ENCODE results near the gene NECTIN4. TPM values are rescaled to one million over a fixed set of nuclear protein-coding genes. Genes with fewer than 3 reads are reported as not detected.
"Not testable (repeated sequence)": the region's sequence is repeated elsewhere in the genome, so short reads cannot be mapped to it uniquely, and the experiment has no call there.

Gene NECTIN4
- total RNA-seq, 1 experiment from 2014 or later: 0.21 TPM

DNA sequence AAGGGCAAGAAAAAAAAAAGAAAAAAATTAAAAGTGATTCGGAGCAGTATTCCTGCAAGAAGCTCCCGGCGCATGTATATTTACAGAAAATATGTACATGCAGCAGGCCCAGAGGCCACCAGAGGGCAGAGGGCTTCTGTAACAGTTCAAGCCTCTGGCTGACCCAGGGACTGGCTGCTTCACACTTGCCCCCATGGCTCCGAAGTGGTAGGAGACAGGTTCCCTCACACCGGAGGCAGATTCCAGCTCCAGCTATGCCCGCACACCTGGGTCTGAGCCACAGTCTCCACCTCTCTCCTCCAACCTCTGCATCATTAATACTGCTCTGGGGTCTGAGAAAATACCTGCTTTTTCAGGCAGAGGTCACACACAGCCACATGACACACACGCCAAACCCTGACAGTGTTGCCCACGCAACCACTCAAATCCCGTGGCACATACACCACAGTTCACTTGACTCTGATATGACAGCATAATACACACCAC lies 17.4 kb downstream of the NECTIN4 start:
- in situ Hi-C loops (cut with HindIII; ENCODE audit: low pct_unique_long_range_greater_than_20kb, low sequenced_read_pairs): no loop called here
- peak; percentile 71 for DNase-seq (ENCODE audit: low read depth, low spot score)

DNA sequence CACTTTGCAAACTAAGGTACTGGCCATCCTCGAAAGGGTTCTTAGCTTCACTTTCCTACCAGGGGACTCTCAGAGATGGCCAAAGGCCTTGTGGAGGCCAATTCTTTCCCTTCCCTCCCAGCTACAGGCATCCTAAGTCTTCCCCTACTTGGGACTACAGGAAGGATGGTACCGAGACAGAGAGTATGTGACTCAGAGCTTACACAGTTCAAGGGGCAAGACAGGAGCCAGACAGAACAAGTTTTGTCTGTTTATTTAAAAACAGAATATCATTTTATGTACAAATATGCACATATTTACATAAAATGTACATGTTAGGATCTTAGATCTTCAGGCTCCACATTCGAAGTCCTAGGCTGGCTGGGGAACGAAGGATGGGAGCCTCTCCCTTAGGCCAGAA lies 18.6 kb downstream of the NECTIN4 start:
- in situ Hi-C loops (cut with HindIII; ENCODE audit: low pct_unique_long_range_greater_than_20kb, low sequenced_read_pairs): no loop called here
- no peak for DNase-seq (ENCODE audit: low read depth, low spot score)

DNA sequence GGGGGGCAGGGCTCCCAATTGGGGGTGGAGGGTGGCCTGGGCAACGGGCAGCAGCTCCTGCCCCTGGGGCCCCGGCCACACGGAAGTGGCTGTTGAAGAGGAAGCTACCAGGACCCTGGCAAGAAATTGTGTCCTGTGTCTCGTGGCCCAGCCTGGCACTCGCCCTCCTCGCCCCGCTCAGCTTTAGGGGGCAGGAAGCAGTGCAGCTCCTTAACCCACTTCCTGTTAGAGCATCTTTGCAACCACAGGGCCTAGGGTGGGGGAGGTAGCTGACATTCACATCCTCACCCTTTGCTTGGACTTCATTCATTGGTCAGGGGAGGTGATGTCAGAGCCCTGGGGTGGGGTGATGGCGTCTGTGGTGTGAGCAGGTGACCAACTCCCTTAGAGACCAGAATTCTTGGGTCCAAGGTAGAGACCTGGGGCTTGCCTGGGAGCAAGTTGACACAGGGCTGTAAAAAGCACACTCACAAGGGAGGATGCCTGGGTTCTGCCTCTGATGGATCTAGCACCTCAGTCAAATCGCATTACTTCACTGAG lies 19.6 kb downstream of the NECTIN4 start, which contains the start of gene ARHGAP30:
Gene ARHGAP30, minus strand, starts transcription at position 161 of the 540 bp plus-strand sequence. CDS start 267 bp downstream, outside the sequence.
- in situ Hi-C loops (cut with HindIII; ENCODE audit: low pct_unique_long_range_greater_than_20kb, low sequenced_read_pairs): no loop called here
- no peak for DNase-seq (ENCODE audit: low read depth, low spot score)

DNA sequence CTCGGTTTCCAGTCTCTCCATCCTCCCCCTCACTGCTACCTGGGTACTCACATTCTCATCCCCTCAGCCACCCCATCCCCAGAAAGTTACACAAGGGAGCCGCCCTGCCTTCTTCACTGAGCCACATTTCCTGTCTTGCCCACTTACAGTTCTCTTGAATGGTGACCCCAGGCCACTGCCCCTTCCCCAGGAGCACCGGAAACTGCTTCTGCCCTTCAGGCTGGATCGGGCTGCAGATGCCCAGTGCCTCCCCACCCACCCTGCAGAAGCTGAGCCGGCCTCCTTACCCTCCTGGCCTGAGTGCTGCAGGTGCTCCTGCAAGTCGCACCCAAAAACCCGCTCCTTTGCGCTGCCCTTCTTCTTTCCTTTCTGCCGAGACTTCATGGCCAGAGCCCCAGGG lies 20.1 kb downstream of the NECTIN4 start:
- DNase-seq (ENCODE audit: low read depth, low spot score): no peak
- in situ Hi-C loops (cut with HindIII; ENCODE audit: low pct_unique_long_range_greater_than_20kb, low sequenced_read_pairs): no loop called here

DNA sequence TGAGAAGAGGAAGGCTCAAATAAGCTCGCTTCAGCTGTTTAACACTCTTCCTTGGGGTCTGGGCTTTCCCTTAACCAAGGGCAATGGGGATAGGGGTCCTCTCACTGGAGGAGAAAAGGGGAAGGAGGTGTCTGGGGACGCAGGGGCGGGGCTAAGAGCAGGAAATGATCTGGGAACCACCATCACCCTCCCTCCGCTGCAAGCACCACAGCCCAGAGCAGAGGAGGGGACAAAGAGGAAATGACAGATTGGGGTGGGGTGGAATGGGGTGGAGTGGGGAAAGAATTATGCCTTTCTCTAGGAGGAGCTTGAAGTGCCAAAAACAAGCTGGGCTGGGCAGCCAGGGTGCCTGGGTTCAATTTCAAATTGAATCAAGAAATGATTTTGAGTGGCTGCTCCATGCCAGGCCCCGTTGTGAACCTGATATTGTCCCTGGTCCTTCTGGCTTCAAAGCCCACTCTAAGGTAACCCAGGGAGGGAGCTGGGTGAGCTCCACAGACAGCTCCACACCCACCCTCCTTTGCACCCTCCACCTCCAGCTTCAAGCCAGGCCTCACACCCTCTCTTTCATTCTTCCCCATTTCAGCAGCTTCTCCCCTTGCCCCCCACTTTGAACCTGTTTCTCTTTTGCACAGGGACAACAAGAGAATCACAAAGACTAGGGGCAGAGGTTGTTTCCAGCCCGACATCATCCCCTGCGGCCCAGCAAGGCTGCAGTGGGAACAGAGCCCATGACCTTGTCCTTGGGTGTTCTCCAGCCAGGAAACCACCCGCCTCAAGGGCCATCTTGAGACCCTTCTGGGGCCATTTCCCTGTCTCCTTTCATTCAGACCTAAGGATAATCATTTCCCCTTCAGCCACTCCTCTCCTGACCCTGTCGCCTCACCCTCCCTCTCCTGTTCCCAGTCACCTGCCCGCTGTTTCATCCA lies 20.8 kb downstream of the NECTIN4 start:
- in situ Hi-C loops (cut with HindIII; ENCODE audit: low pct_unique_long_range_greater_than_20kb, low sequenced_read_pairs): no loop called here
- DNase-seq (ENCODE audit: low read depth, low spot score): no peak

DNA sequence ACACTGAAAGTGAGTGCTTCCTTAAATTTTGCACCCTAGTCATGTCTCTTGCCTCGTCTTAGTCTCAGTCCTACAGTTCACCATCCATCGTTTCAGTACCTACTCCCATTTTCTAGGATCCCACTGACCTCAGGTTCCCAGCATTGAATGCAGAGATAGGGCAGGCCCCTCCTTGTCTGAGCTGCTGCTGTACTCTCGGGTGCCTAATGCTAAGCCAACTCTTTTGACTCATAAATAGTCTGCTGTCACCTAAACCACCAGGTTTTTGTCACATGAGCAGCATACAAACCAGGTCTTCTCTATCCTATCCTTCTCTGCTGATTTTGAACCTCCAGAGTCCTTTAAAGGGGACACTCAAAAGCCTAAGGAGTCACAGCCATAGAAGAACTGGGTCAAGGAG lies 22.7 kb downstream of the NECTIN4 start:
- in situ Hi-C loops (cut with HindIII; ENCODE audit: low pct_unique_long_range_greater_than_20kb, low sequenced_read_pairs): no loop called here
- DNase-seq (ENCODE audit: low read depth, low spot score): no peak

DNA sequence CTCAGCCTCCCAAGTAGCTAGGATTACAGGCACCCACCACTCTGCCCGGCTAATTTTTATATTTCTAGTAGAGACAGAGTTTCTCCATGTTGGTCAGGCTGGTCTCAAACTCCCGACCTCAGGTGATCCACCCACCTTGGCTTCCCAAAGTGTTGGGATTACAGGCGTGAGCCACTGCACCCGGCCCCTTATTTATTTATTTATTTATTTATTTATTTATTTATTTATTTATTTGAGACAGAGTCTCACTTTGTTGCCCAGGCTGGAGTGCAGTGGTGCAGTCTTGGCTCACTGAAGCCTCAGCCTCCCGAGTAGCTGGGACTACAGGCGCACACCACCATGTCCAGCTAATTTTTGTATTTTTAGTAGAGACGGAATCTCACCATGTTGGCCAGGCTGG lies 23.7 kb downstream of the NECTIN4 start:
- in situ Hi-C loops (cut with HindIII; ENCODE audit: low pct_unique_long_range_greater_than_20kb, low sequenced_read_pairs): not testable (repeated sequence)

DNA sequence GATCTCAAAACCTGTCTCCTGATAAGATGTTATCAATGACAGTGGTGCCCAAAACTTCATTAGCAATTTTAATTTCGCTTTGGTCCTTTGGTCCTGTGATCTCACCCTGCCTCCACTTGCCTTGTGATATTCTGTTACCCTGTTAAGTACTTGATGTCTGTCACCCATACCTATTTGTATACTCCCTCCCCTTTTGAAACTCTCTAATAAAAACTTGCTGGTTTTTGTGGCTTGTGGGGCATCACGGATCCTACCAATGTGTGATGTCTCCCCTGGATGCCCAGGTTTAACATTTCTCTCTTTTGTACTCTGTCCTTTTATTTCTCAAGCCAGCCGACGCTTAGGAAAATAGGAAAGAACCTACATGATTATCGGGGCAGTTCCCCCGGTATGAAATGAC lies 25.4 kb downstream of the NECTIN4 start:
- in situ Hi-C loops (cut with HindIII; ENCODE audit: low pct_unique_long_range_greater_than_20kb, low sequenced_read_pairs); DNase-seq (ENCODE audit: low read depth, low spot score): not testable (repeated sequence)

More for the DNA sequence above, 23.7 kb downstream of the NECTIN4 start:
- DNase-seq (ENCODE audit: low read depth, low spot score): not testable (repeated sequence)

DNA sequence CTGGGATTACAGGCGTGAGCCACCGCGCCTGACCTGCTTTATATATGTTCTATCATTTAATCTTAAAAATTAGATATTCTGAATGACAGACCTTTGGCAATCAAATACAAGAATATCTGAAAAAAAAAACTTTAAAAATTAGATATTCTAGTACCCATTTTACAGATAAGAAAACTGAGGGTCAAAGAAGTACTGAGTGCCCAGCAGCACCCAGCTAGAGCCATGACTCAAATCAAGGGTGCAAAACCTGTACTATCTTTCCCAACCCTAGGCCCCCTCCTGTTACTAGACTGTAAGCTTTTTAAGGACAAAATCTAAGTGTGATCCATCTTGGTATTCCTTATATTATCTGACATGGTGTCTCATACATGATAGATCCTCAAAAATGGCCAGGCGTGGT lies 27.9 kb downstream of the NECTIN4 start:
- no peak for DNase-seq (ENCODE audit: low read depth, low spot score)
- in situ Hi-C loops (cut with HindIII; ENCODE audit: low pct_unique_long_range_greater_than_20kb, low sequenced_read_pairs): no loop called here

DNA sequence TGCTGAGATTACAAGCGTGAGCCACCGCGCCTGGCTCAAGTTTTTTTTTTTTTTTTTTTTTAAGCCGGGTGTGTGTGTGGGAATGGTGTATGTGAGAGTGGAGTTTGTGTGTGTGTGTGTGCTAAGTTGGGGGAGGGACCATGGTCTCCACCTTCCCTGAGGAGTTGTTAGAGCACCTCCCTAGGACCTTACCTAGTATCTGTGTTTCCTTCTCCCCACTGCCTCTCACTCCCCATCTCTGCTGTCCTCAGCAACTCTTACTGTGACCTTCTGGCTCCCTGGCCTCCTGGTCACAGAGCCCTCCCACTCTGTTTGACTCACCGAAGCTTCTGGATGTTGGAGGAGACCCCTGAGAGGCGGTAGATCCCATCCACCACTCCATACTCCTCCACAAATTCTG lies 30.1 kb downstream of the NECTIN4 start:
- DNase-seq (ENCODE audit: low read depth, low spot score): no peak
- in situ Hi-C loops (cut with HindIII; ENCODE audit: low pct_unique_long_range_greater_than_20kb, low sequenced_read_pairs): no loop called here

DNA sequence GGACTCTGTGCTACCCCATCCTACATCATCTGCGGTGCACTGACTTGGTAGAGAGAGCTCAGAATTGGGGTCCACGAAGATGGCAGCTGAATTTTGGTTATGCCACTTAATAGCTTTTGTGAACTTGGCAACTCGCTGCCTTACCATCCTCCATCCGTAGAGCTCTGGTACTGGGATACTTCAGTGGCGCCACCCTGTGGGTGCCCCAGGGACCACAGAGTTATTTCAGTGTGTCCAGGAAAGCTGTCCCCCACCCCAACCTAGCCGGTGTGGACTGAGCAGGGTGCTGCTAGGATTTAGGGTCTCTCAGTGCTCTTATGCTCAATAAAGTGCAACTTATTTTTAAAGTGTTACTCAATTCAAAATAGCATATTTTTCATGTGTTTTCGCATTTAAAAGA lies 34.6 kb downstream of the NECTIN4 start:
- in situ Hi-C loops (cut with HindIII; ENCODE audit: low pct_unique_long_range_greater_than_20kb, low sequenced_read_pairs): no loop called here
- no peak for DNase-seq (ENCODE audit: low read depth, low spot score)

DNA sequence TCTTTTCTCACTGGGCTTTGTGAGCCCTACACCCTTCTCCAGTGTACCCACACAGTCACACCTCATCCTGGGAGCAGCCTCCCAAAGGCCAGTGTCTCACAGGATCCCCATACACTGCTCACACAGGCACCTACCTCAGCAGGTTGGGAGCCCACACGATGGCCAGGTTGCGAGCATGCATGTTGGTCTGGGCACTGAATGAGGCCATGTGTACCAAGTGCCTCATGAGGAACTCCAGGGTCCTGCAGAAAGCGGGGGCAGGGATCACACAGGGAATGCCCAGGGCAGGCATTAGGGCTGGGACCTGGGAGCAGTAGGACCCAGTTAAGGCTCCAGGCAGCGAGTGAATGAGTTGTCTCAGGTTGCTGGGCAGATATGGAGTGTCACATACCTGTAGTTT lies 35.1 kb downstream of the NECTIN4 start:
- no peak for DNase-seq (ENCODE audit: low read depth, low spot score)
- in situ Hi-C loops (cut with HindIII; ENCODE audit: low pct_unique_long_range_greater_than_20kb, low sequenced_read_pairs): no loop called here

DNA sequence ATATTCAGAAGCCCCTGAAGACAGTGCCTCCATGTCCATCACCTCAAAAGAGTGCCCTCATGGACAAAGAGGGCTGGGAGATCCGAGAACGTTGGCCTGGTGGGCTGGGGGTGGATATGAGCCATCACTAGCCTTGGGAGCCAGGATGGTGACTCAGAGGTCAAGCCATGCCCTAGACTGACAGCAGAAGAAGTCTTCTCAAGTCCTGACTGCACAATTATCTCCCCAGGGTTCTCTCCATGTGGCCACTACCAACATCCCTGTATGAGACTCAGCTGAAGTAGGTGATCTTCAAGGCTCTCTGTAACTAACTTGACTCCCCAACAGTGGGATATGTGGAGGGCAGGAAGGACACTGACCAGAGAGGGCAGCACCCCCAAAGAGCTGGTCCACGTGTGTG lies 36.5 kb downstream of the NECTIN4 start:
- no peak for DNase-seq (ENCODE audit: low read depth, low spot score)
- in situ Hi-C loops (cut with HindIII; ENCODE audit: low pct_unique_long_range_greater_than_20kb, low sequenced_read_pairs): no loop called here

DNA sequence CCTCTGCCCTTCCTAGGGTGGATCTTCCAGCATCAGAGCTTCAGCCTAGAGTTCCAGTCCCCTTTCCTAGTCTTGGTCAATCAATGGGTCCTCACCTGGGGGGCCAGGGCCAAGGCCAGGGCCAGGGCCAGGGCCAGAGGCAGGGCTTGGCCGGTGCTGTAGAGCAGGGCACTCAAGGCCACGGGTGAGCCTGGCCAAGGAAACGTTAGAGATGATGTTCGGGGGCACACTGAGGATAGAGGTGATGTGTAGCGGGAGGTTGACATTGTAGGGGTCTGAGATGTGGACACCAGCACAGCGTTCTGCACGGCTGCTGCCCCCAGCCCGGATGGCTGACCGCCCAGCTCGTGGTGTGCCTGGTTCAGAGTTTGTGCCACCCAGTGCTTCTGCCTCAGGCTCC lies 38.1 kb downstream of the NECTIN4 start:
- DNase-seq (ENCODE audit: low read depth, low spot score): no peak
- in situ Hi-C loops (cut with HindIII; ENCODE audit: low pct_unique_long_range_greater_than_20kb, low sequenced_read_pairs): no loop called here

DNA sequence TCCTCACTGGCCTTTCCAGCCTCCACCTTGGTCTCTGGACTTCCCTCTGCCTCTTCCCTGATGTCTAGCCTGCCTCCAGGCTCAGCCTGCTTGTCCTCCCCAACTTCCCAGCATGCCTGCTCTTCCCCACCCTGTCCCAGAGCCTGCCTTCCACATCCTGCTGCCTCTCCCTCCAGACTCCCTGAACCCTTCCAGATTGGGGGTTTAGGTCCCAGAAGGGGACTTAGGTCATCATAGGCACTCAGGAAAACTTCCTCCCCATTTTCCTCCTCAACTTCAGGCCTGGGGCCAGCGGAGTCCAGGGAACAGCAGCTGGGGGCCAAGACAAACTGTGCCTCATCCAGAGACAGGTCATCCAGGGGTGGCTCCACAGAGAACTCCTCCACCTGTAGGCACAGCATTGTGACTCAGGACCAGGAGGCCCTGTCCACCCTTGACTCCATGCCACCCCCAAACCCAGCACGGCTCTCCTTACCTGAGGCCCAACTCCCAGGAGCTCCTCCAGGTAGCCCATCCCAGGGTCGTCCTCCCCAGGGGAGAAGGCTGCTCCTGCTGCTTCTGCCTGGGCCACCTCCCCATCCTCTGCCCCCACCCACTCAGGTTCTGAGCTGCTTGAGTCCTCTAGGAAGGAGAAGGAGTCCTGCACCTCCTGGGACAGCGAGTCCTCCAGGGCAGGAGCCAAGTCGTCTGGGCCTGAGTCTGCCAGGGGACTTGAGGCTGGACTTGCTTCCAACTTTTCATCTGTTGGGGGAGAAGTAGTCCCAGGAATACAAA lies 40.2 kb downstream of the NECTIN4 start:
- no peak for DNase-seq (ENCODE audit: low read depth, low spot score)
- in situ Hi-C loops (cut with HindIII; ENCODE audit: low pct_unique_long_range_greater_than_20kb, low sequenced_read_pairs): no loop called here

DNA sequence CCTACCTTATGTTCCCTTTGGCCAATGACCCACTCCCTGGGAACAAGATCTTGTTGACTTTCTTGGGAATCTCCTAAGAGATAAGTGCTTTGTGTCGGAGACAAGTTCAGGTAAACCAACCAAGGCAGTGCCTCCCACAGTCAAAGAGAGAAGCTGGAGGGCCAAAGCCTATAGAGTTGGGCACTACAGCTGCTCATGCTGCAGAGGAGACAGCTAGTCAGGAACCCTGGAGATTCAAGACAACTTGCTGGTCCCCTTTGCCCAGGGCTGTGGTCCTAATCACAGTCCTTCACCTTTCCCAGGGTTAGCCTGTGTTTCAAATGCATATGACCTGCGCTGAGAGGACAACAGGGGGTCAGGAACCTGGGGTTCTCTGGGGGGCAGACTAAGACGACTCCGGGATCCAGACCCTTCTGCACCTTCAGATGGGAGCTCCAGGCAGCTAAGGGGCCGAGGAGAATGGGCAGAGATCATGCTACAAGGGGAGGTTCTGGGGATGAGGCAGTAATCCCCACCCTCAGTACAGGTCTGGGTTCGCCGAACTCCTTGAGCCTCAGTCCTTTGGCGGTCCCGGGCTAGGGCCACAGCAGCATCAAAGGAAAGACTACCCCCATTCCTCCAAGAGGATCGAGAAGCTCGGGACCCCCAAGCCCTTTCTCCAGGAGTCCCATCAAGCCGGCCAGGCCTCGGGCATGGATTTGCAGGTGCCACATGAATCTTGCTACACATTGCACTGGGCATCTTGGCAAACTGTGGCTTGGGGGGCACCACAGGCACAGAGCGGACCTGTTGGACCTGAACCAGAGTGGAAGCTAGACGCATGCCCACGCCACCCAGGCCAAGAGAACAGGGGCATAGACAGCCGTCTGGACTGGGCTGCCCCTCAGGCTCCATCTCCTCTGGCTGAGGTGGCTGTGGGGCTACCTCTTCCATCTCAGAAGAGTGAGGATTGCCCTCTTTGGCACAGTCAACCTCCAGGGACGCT lies 41.6 kb downstream of the NECTIN4 start:
- in situ Hi-C loops (cut with HindIII; ENCODE audit: low pct_unique_long_range_greater_than_20kb, low sequenced_read_pairs): no loop called here

DNA sequence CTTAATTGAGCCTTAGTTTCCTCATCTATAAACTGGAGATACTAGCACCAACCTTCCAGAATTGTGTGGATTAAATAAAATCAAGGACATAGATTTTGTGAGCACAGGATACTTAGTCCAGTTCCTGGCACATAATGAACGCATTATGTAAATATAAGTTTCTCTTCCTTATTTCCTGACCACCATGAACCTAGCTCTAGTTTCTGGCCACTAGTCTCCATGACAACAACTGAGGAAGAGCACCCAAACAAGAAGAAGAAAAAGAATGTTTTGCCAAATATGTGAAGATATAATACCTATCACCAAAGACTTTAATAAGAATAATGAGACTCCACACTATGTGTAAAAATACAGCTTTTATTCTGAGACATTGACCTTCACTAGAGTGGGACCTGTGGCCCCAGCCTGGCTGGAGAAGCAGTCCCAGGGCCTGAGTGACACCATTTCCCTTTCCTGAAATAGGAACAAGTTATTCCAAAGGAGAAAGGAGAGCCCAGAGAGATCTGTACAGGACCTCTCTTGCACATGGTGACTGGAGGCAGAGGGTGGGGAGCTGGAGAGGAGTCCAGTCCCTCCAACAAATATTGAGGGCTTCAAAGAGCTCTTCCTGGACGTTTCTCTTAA lies 42.6 kb downstream of the NECTIN4 start:
- in situ Hi-C loops (cut with HindIII; ENCODE audit: low pct_unique_long_range_greater_than_20kb, low sequenced_read_pairs): no loop called here
- DNase-seq (ENCODE audit: low read depth, low spot score): no peak

More for the DNA sequence above, 41.6 kb downstream of the NECTIN4 start:
- no peak for DNase-seq (ENCODE audit: low read depth, low spot score)
